Karpas-422 (cell line): ENCODE results near the gene NPFFR1. TPM values are rescaled to one million over a fixed set of nuclear protein-coding genes. Genes with fewer than 3 reads are reported as not detected.

ENCODE experiments used
- DNase-seq: peaks from one replicate; pipeline ENCODE4 v3.0.0-alpha.2; 2015
- H2AFZ ChIP-seq: fragments of 200-600 bp; sonication (generic); 2 replicates; pipeline ENCODE4 v1.6.1; 2014; ENCODE audit warnings: antibody characterized with exemption, low read length, mixed read lengths
- H3K27ac ChIP-seq: fragments of 200-600 bp; sonication (generic); 2 replicates; pipeline ENCODE4 v1.5.1; 2014; ENCODE audit warnings: mild to moderate bottlenecking, low read length, moderate library complexity
- H3K27me3 ChIP-seq: fragments of 200-600 bp; sonication (generic); 2 replicates; pipeline ENCODE4 v1.6.1; 2014; ENCODE audit warnings: low read length, mixed read lengths
- H3K36me3 ChIP-seq: fragments of 200-600 bp; sonication (generic); 2 replicates; pipeline ENCODE4 v1.6.1; 2014; ENCODE audit warnings: low read length, mixed read lengths; ENCODE audit not compliant: insufficient read depth
- H3K4me1 ChIP-seq: fragments of 200-600 bp; sonication (generic); 2 replicates; pipeline ENCODE4 v1.6.1; 2014; ENCODE audit warnings: mild to moderate bottlenecking, low read length, mixed read lengths
- H3K4me2 ChIP-seq: fragments of 200-600 bp; sonication (generic); 2 replicates; pipeline ENCODE4 v1.6.1; 2014; ENCODE audit warnings: low read length, low read depth, mild to moderate bottlenecking; ENCODE audit not compliant: poor library complexity, severe bottlenecking
- H3K4me3 ChIP-seq: fragments of 200-600 bp; sonication (generic); 2 replicates; pipeline ENCODE4 v1.5.1; 2014; ENCODE audit warnings: mild to moderate bottlenecking, antibody characterized with exemption, low read length, mixed read lengths
- H3K79me2 ChIP-seq: fragments of 200-600 bp; sonication (generic); 2 replicates; pipeline ENCODE4 v1.6.1; 2014; ENCODE audit warnings: mild to moderate bottlenecking, low read length, mixed read lengths
- H3K9ac ChIP-seq: fragments of 200-600 bp; sonication (generic); 2 replicates; pipeline ENCODE4 v1.6.0; 2014; ENCODE audit warnings: low read length
- H3K9me2 ChIP-seq: fragments of 200-600 bp; sonication (generic), shearing (Covaris generic); replicated peaks from 2 replicates; pipeline ENCODE4 v1.6.0; 2014; ENCODE audit warnings: mild to moderate bottlenecking, low read length, moderate library complexity; ENCODE audit not compliant: insufficient read depth
- H3K9me3 ChIP-seq: fragments of 300-700, 200-600 bp; sonication (generic); 2 replicates; pipeline ENCODE4 v1.6.1; 2014; ENCODE audit warnings: low read length, mixed read lengths
- H4K20me1 ChIP-seq: fragments of 200-600 bp; sonication (generic); 2 replicates; pipeline ENCODE4 v1.6.1; 2014; ENCODE audit warnings: mild to moderate bottlenecking, antibody characterized with exemption, low read length, low read depth; ENCODE audit not compliant: insufficient read depth
- total RNA-seq: library from RNA; depleted of rRNA; stranded (reverse); fragments of >200 nt; shearing (Covaris generic); gene quantifications from 2 replicates; pipeline ENCODE4 v1.2.3, GENCODE V29; 2014; ENCODE audit warnings: low replicate concordance

Gene NPFFR1
- total RNA-seq, 1 experiment from 2014 or later, result not detected

DNA sequence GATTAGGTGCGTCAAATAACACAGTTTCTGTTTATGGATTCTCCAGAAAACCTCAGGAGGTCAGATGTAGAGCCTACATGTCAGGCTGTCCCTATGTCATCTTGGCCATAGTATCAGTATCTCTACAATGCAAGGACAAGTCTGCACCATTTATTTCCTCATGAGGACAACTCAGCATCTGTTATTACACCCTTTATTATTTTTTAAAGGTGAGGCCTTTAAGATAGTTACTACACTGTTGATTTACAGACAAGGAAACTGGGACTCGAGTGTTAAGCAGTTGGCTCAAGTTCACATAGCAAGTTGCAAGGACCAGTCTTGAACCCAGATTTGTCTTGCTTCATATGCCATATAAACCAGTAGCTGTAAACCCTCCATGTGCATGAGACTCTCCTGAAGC, 27.3 kb downstream of the NPFFR1 start:
- H3K4me2 ChIP-seq, result no peak overlapping the region

DNA sequence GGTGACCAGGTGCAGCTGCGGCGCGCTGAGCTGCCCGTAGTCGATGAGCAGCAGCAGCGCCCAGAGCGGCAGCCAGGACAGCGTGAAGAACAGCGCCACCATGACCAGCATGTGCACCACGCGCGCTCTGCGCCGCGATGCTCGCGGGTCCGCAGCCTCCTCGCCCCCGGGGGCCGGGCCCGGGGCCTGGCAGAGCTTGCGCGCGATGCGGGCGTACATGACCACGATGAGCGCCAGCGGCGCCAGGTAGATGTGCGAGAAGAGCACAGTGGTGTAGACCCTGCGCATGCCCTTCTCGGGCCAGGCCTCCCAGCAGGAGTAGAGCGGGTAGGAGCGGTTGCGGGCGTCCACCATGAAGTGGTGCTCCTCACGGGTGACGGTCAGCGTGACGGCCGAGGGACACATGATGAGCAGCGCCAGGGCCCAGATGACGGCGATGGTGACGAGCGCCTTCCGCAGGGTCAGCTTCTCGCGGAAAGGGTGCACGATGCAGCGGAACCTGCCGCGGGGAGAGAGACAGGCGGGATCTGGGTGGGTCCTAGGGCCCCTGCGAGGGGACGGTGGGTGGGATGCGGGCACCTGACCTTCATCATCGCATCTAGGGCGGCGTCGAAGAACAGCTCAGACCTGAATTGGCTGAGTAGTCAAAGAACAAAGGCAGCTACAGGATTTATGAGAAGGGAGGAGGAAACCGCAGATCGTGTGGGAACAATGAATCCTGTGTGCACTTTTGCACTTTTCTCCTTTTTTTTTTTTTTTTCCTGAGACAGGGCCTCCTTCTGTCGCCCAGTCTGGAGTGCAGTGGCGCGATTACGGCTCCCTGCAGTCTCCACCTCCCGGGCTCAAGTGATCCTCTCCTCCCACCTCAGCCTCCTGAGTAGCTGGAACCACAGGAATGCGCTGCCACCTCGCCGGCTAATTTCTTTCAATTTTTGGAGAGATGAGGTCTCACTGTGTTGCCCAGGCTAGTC, 28.2 kb downstream of the NPFFR1 start:
- Histone ChIP-seq H3K4me3 (no peak overlapping the region), H3K9ac (no peak overlapping the region), H3K36me3 (no peaks in the 10 kb centered on the region), H3K4me2 (no peak overlapping the region), H2AFZ (no peak overlapping the region), H3K4me1 (peaks cover 6% of the 10 kb centered on the region), H3K79me2 (no peaks in the 10 kb centered on the region), H3K27me3 (no peaks in the 10 kb centered on the region), H4K20me1 (no peaks in the 10 kb centered on the region), H3K27ac (no peak overlapping the region), H3K9me2 (no peaks in the 10 kb centered on the region), H3K9me3 (peaks cover 2% of the 10 kb centered on the region)
- no peak for DNase-seq

More for the DNA sequence above, 27.3 kb downstream of the NPFFR1 start:
- no peaks in the 10 kb centered on the region for H3K27me3 ChIP-seq
- no peaks in the 10 kb centered on the region for H3K79me2 ChIP-seq
- no peak for DNase-seq
- no peak overlapping the region for H2AFZ ChIP-seq
- H3K9ac ChIP-seq, result no peak overlapping the region
- H3K4me1 ChIP-seq, result peaks cover 6% of the 10 kb centered on the region
- H3K4me3 ChIP-seq, result no peak overlapping the region
- H4K20me1 ChIP-seq, result no peaks in the 10 kb centered on the region
- 0 out of 2 replicates have a peak, but pooled peaks cover 3% of the 10 kb centered on the region for H3K36me3 ChIP-seq
- H3K27ac ChIP-seq, result no peak overlapping the region
- H3K9me3 ChIP-seq, result peaks cover 9% of the 10 kb centered on the region
- H3K9me2 ChIP-seq, result no peaks in the 10 kb centered on the region

- Histone ChIP-seq H3K27ac (no peak overlapping the region), H3K36me3 (no peaks in the 10 kb centered on the region), H3K27me3 (0 out of 2 replicates have a peak, but pooled peaks cover 3% of the 10 kb centered on the region), H3K9me3 (no peaks in the 10 kb centered on the region), H3K9ac (no peak overlapping the region), H4K20me1 (no peaks in the 10 kb centered on the region), H3K4me1 (peaks cover 6% of the 10 kb centered on the region), H3K4me3 (no peak overlapping the region), H3K79me2 (no peaks in the 10 kb centered on the region), H3K4me2 (no peak overlapping the region), H3K9me2 (no peaks in the 10 kb centered on the region), H2AFZ (no peak overlapping the region)
- DNase-seq, result no peak
Observed at GRCh38 chr10:70254778-70255328, 29.0 kb downstream of the NPFFR1 start.

DNA sequence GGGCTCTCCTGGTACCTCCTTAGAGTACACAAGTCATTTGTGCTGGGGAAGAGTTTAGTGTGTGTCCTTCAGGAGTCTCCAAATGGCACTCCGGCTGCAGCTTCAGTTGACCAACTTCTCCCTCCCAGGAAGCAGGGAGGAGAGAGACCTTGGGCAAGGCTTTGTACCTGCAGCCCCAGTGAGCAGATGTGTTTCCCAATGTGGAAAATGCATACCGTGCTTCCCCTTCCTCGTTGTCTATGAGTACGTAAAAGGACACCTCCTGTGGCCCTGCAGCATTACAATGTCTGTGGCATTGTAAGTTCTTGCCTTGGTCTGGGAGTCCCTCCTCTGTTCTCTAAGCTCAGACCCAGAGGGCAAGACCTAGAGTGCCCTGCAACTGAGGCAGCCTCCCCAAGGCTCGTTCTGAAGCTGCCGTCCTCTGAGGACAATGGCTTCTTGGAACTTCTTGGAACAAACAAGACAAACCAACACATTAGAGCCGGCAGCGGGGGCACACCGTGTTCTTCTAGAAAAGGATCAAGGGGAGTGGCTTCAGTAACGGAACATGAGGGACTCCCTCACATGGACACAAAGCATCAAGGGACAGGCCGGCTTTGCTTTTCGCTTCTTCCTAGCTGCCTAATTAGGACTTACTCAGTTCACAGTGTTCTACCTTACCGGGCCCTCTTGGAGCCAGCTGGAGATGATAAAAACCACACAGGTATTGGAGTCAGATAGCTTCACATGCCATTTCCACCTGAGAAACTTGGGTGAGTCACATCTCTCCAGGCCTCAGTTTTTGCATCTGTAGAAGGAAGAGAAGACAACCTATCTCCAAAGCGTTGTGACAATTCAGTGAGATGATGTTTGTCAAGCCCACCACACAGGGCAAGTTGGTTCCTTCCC, 29.7 kb downstream of the NPFFR1 start:
- Histone ChIP-seq H3K36me3 (no peaks in the 10 kb centered on the region), H3K4me1 (peaks cover 6% of the 10 kb centered on the region), H3K9me2 (no peaks in the 10 kb centered on the region), H2AFZ (no peak overlapping the region), H3K27ac (no peak overlapping the region), H3K4me3 (no peak overlapping the region), H3K9ac (no peak overlapping the region), H3K4me2 (no peak overlapping the region), H3K27me3 (0 out of 2 replicates have a peak, but pooled peaks cover 3% of the 10 kb centered on the region), H4K20me1 (no peaks in the 10 kb centered on the region), H3K79me2 (no peaks in the 10 kb centered on the region), H3K9me3 (no peaks in the 10 kb centered on the region)
- no peak for DNase-seq

DNA sequence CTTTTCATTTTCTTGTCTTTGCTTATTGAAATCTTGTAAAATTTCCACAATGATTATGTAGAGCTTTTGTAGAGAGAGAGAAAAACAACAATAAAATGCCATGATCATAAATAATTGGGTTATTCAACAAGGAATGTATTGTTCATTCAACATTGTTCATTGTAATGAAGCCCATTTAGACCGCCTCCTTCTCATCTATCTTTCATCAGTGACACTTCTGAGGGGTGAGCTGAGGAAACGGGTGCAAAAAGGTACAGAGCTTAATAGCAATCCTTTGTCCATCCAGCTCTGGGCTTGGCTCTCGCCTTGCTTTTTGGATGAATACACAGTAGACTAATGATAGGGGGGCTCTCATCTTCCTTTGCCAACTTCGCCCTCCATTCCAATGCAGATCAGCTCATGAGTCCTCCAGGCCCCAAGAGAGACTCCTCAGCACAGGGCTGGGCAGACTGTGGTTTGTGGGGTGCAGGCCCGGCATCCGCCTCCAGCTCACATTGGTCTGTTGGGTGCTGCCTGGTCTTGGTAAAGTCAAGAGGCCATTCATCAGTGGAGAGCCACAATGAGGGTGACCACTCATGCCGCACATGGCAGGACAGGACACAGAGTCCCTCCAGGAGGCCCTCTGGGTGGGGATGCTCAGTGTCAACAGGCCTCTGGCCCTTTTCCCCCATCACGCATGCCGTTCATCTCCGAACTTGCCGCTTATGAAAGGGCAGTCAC, 32.7 kb downstream of the NPFFR1 start:
- no peak overlapping the region for H3K4me2 ChIP-seq
- H3K27ac ChIP-seq, result no peak overlapping the region
- 0 out of 2 replicates have a peak, but pooled peaks cover 3% of the 10 kb centered on the region for H3K27me3 ChIP-seq
- H3K9me2 ChIP-seq, result no peaks in the 10 kb centered on the region
- H4K20me1 ChIP-seq, result no peaks in the 10 kb centered on the region
- no peaks in the 10 kb centered on the region for H3K36me3 ChIP-seq
- H2AFZ ChIP-seq, result no peak overlapping the region
- no peaks in the 10 kb centered on the region for H3K9me3 ChIP-seq
- H3K9ac ChIP-seq, result no peak overlapping the region
- no peak overlapping the region for H3K4me3 ChIP-seq
- DNase-seq, result no peak
- H3K4me1 ChIP-seq, result no peaks in the 10 kb centered on the region
- H3K79me2 ChIP-seq, result no peaks in the 10 kb centered on the region

GRCh38 chr10:70247360-70247759, 36.4 kb downstream of the NPFFR1 start:
- Histone ChIP-seq H3K4me2 (no peak overlapping the region), H3K9me2 (no peaks in the 10 kb centered on the region), H3K27ac (no peak overlapping the region), H3K79me2 (no peaks in the 10 kb centered on the region), H3K9ac (no peak overlapping the region), H3K27me3 (0 out of 2 replicates have a peak, but pooled peaks cover 3% of the 10 kb centered on the region), H3K9me3 (no peaks in the 10 kb centered on the region), H3K4me1 (0 out of 2 replicates have a peak, but pooled peaks cover 3% of the 10 kb centered on the region), H3K36me3 (no peaks in the 10 kb centered on the region), H4K20me1 (no peaks in the 10 kb centered on the region), H3K4me3 (no peak overlapping the region), H2AFZ (no peak overlapping the region)
- no peak for DNase-seq

- Histone ChIP-seq H3K9me2 (no peaks in the 10 kb centered on the region), H3K9me3 (no peaks in the 10 kb centered on the region), H3K9ac (no peak overlapping the region), H3K4me2 (no peak overlapping the region), H3K4me1 (0 out of 2 replicates have a peak, but pooled peaks cover 3% of the 10 kb centered on the region), H4K20me1 (no peaks in the 10 kb centered on the region), H3K27me3 (no peaks in the 10 kb centered on the region), H3K4me3 (no peak overlapping the region), H2AFZ (no peak overlapping the region), H3K79me2 (no peaks in the 10 kb centered on the region), H3K36me3 (no peaks in the 10 kb centered on the region), H3K27ac (no peak overlapping the region)
- no peak for DNase-seq
Observed at GRCh38 chr10:70241081-70241480, 42.7 kb downstream of the NPFFR1 start.
